B cell (primary cell): ENCODE results near the gene SLC22A6. TPM values are rescaled to one million over a fixed set of nuclear protein-coding genes. Genes with fewer than 3 reads are reported as not detected.

Source experiments
- ATAC-seq: fragments of 200-7000 bp; cut with Tn5 transposase; one replicate; pipeline ENCODE4 v1.10.0; 2021; ENCODE audit warnings: low read depth, mild to moderate bottlenecking, moderate number of reproducible peaks, moderate library complexity
- CTCF ChIA-PET: fragments of 350-600 bp; sonication (Branson Sonifier 250); formaldehyde crosslinking; loops from one replicate; lab custom pipeline; 2021; ENCODE audit warnings: antibody characterized with exemption, inconsistent platforms; lab: Charles Lee
- POLR2A ChIA-PET: fragments of 350-600 bp; sonication (Branson Sonifier 250); formaldehyde crosslinking; loops from one replicate; lab custom pipeline; 2021; ENCODE audit warnings: antibody characterized with exemption; lab: Charles Lee
- DNase-seq: peaks from one replicate; pipeline ENCODE4 v3.0.0; 2013
- H2AFZ ChIP-seq: 2 replicates; pipeline ENCODE4 v1.6.1; 2012; ENCODE audit warnings: mild to moderate bottlenecking, low read depth, low read length; ENCODE audit not compliant: insufficient read depth, poor library complexity, severe bottlenecking
- H3K27ac ChIP-seq, 2 donors: 1 replicate in 1 of 2; 2 replicates in 1 of 2; pipeline ENCODE4 v1.5.1; 2012 to 2013; ENCODE audit warnings: low read length in 2 of 2, mild to moderate bottlenecking in 2 of 2, moderate library complexity in 1 of 2
- H3K27me3 ChIP-seq, 4 experiments: fragments of 200-600 bp in 1 of 4; sonication (generic) in 1 of 4; replicated peaks in 1 of 4; 1 replicate in 2 of 4; 2 replicates in 2 of 4; pipeline versions ENCODE4 v1.6.1 to v1.7.0; 2013 to 2016; ENCODE audit warnings: low read length in 3 of 4, mild to moderate bottlenecking in 2 of 4, mixed read lengths in 1 of 4, moderate library complexity in 1 of 4; ENCODE audit not compliant: insufficient read depth in 4 of 4, control insufficient read depth in 3 of 4; ENCODE audit errors: control extremely low read depth in 1 of 4
- H3K36me3 ChIP-seq, 2 experiments: replicated peaks in 1 of 2; 1 replicate in 1 of 2; 2 replicates in 1 of 2; pipeline versions ENCODE4 v1.6.1 to v1.7.1; 2013; ENCODE audit warnings: low read length in 1 of 2; ENCODE audit not compliant: insufficient read depth in 2 of 2, control insufficient read depth in 1 of 2; ENCODE audit errors: control extremely low read depth in 1 of 2, extremely low read depth in 1 of 2
- H3K4me1 ChIP-seq, 2 donors: fragments of 200-600 bp in 1 of 2; sonication (generic) in 1 of 2; 1 replicate in 1 of 2; 2 replicates in 1 of 2; pipeline versions ENCODE4 v1.5.1 to v1.6.1; 2013 to 2017; ENCODE audit warnings: low read length in 2 of 2; ENCODE audit not compliant: control insufficient read depth in 2 of 2, insufficient read depth in 2 of 2
- H3K4me2 ChIP-seq: replicated peaks from 2 replicates; pipeline ENCODE3; 2012; ENCODE audit warnings: mild to moderate bottlenecking, low read depth, low read length; ENCODE audit not compliant: poor library complexity, severe bottlenecking
- H3K4me3 ChIP-seq, 5 experiments: fragments of 200-600 bp in 1 of 5; sonication (generic) in 1 of 5; 1 replicate in 3 of 5; 2 replicates in 2 of 5; pipeline versions ENCODE4 v1.5.1 to v1.7.0; 2011 to 2016; ENCODE audit warnings: low read length in 4 of 5, mild to moderate bottlenecking in 4 of 5, low read depth in 2 of 5, control low read depth in 1 of 5, moderate library complexity in 1 of 5; ENCODE audit not compliant: insufficient read depth in 1 of 5; ENCODE audit errors: control extremely low read depth in 1 of 5, extremely low read depth in 1 of 5
- H3K79me2 ChIP-seq: fragments of 200-600 bp; sonication (generic); one replicate; pipeline ENCODE4 v1.6.0; 2016; ENCODE audit warnings: low read length; ENCODE audit not compliant: control insufficient read depth, insufficient read depth
- H3K9ac ChIP-seq: fragments of 200-600 bp; sonication (generic); 2 replicates; pipeline ENCODE4 v1.6.1; 2017; ENCODE audit warnings: mild to moderate bottlenecking, low read length, moderate library complexity
- H3K9me3 ChIP-seq, 3 donors: one replicate each; pipeline versions ENCODE4 v1.6.1 to v1.7.1; 2013; ENCODE audit warnings: low read length in 2 of 3; ENCODE audit not compliant: control insufficient read depth in 2 of 3, insufficient read depth in 1 of 3; ENCODE audit errors: control extremely low read depth in 1 of 3
- H4K20me1 ChIP-seq: 2 replicates; pipeline ENCODE4 v1.6.0; 2012; ENCODE audit warnings: mild to moderate bottlenecking, low read length; ENCODE audit not compliant: insufficient read depth, control insufficient read depth, poor library complexity, severe bottlenecking
- H3K27ac Mint-ChIP-seq: one replicate; pipeline ENCODE4 v1.8.0; 2021; ENCODE audit warnings: mixed read lengths
- H3K27me3 Mint-ChIP-seq: one replicate; pipeline ENCODE4 v1.8.0; 2021; ENCODE audit warnings: mixed read lengths
- H3K4me1 Mint-ChIP-seq: one replicate; pipeline ENCODE4 v1.8.0; 2021; ENCODE audit warnings: mixed read lengths
- H3K4me3 Mint-ChIP-seq: one replicate; pipeline ENCODE4 v1.8.0; 2021; ENCODE audit warnings: mixed read lengths
- H3K9me3 Mint-ChIP-seq: one replicate; pipeline ENCODE4 v1.8.0; 2022; ENCODE audit warnings: mixed read lengths; ENCODE audit not compliant: insufficient read depth
- CTCF ChIP-seq: fragments of 200-600 bp; IDR thresholded peaks from one replicate; pipeline ENCODE4 v1.8.0; 2022; ENCODE audit warnings: antibody characterized with exemption, mild to moderate bottlenecking
- EZH2 ChIP-seq: IDR thresholded peaks from 2 replicates; pipeline ENCODE4 v1.6.1; 2012; ENCODE audit warnings: borderline replicate concordance, low read depth, mild to moderate bottlenecking, moderate library complexity, low read length; ENCODE audit not compliant: insufficient read depth, poor library complexity, severe bottlenecking
- WGBS: methylation state at CpG from one replicate; pipeline ENCODE4 v1.1.5; 2013; ENCODE audit warnings: missing lambda C conversion rate; ENCODE audit not compliant: insufficient coverage; 5-methylcytosine and 5-hydroxymethylcytosine counted together
- intact Hi-C: fragments of 100-400 bp; cut with micrococcal nuclease; formaldehyde crosslinking; loops from one replicate; pipeline ENCODE4 v1.10.0; 2022
- polyA plus RNA-seq: library from polyadenylated mRNA; depleted of rRNA; stranded (reverse); fragments of >200 nt; gene quantifications from 2 replicates; pipeline ENCODE4 v1.2.3, GENCODE V29; 2012
- total RNA-seq, 2 donors: library from RNA; stranded (reverse); fragments of 120-200 nt in 1 of 2; gene quantifications; 1 replicate in 1 of 2; 2 replicates in 1 of 2; pipeline versions ENCODE4 v1.2.3 to v1.2.4, GENCODE V29; 2013 to 2022

Gene SLC22A6
- total and polyA plus RNA-seq, 2 donors (not counting 1 experiment from before 2014, with no cell fraction given): not detected

DNA sequence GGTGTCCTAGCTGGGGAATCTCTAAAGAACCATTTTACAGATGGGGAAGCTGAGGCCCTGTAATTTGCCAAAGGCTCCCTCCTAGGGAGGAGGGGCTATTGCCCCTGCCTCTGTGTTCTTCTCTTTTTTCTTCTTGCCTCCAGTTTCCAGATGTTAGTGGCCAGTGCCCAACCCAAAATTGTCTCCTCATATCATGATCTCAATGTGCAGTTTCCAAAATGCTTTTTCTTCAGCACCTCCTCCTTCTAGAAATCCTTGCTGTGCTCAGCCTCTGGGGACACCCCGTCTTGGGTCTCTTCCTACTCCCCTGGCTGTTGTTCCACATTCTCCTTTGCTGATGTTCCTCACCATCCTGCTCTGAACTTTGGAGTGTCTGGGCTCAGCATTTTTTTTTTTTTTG, 54.1 kb downstream of the SLC22A6 start:
- Mint-ChIP-seq H3K27ac (no peak overlapping the region), H3K27me3 (peaks cover 64% of the 10 kb centered on the region), H3K4me1 (peaks cover 15% of the 10 kb centered on the region), H3K4me3 (no peak overlapping the region), H3K9me3 (no peaks in the 10 kb centered on the region)
- WGBS: 46% methylated on average over 1 of the region's 1 CpG
- peaks cover 0 to 60% (median 23%) of the 10 kb centered on the region in 4 experiments for H3K27me3 ChIP-seq
- H3K4me1 ChIP-seq: peaks cover 14 to 19% of the 10 kb centered on the region in 2 donors
- no peak overlapping the region for H3K9ac ChIP-seq
- no peak overlapping the region for H3K4me3 ChIP-seq
- H3K9me3 ChIP-seq: peaks cover 0 to 17% (median 0%) of the 10 kb centered on the region in 3 donors
- no peaks in the 10 kb centered on the region for H3K79me2 ChIP-seq
- H3K4me2 ChIP-seq: no peak overlapping the region
- ATAC-seq (no peak), DNase-seq (no peak)
- intact Hi-C loops: no loop called here
- H4K20me1 ChIP-seq: no peaks in the 10 kb centered on the region
- H2AFZ ChIP-seq: no peak overlapping the region
- no peak for TF ChIP-seq EZH2
- TF ChIP-seq CTCF: no peak
- CTCF ChIA-PET: interaction anchor here (2.4 kb wide), 1 partner anchor 24 kb away, joined by 10 read pairs; no protein-coding TSS in a partner anchor
- H3K27ac ChIP-seq: no peak overlapping the region
- POLR2A ChIA-PET: no interaction called here
- no peaks in the 10 kb centered on the region for H3K36me3 ChIP-seq

- Histone ChIP-seq H3K36me3 (no peaks in the 10 kb centered on the region), H4K20me1 (no peaks in the 10 kb centered on the region), H3K4me1 (peaks cover 18 to 24% of the 10 kb centered on the region in 2 donors), H2AFZ (no peak overlapping the region), H3K9ac (no peak overlapping the region), H3K9me3 (peaks cover 0 to 21% (median 0%) of the 10 kb centered on the region in 3 donors), H3K4me2 (no peak overlapping the region), H3K27me3 (peaks cover 0 to 65% (median 27%) of the 10 kb centered on the region in 4 experiments), H3K4me3 (no peak overlapping the region), H3K79me2 (no peaks in the 10 kb centered on the region), H3K27ac (no peak overlapping the region)
- DNase-seq (no peak), ATAC-seq (no peak)
- Mint-ChIP-seq H3K4me3 (no peak overlapping the region), H3K9me3 (no peaks in the 10 kb centered on the region), H3K27ac (no peak overlapping the region), H3K27me3 (peaks cover 69% of the 10 kb centered on the region), H3K4me1 (peaks cover 20% of the 10 kb centered on the region)
- intact Hi-C loops: no loop called here
- TF ChIP-seq EZH2: no peak
- TF ChIP-seq CTCF: no peak
- POLR2A ChIA-PET: no interaction called here
- 84% methylated on average over 3 of the region's 4 CpGs for WGBS
- CTCF ChIA-PET: interaction anchor here (2.4 kb wide), 1 partner anchor 24 kb away, joined by 10 read pairs; no protein-coding TSS in a partner anchor
Measured at GRCh38 chr11:62930157-62930556, 54.6 kb downstream of the SLC22A6 start.
